GM19324 (cell line): ENCODE results near the gene HDHD5.

Experiments
- ATAC-seq: cut with Tn5 transposase; IDR thresholded peaks from one replicate; pipeline ENCODE4 v1.9.1; 2021; ENCODE audit warnings: mild to moderate bottlenecking, moderate library complexity; ENCODE audit not compliant: unreplicated experiment, low FRiP score

Gene HDHD5

DNA sequence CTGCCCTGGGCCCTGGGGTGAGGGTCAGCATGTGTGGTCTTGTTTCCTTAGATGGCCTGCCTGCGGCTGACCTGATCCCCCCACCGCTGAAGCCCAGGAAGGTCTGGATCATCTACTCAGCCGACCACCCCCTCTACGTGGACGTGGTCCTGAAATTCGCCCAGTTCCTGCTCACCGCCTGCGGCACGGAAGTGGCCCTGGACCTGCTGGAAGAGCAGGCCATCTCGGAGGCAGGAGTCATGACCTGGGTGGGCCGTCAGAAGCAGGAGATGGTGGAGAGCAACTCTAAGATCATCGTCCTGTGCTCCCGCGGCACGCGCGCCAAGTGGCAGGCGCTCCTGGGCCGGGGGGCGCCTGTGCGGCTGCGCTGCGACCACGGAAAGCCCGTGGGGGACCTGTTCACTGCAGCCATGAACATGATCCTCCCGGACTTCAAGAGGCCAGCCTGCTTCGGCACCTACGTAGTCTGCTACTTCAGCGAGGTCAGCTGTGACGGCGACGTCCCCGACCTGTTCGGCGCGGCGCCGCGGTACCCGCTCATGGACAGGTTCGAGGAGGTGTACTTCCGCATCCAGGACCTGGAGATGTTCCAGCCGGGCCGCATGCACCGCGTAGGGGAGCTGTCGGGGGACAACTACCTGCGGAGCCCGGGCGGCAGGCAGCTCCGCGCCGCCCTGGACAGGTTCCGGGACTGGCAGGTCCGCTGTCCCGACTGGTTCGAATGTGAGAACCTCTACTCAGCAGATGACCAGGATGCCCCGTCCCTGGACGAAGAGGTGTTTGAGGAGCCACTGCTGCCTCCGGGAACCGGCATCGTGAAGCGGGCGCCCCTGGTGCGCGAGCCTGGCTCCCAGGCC, 50.6 kb downstream of the HDHD5 start:
- no peak for ATAC-seq

GRCh38 chr22:17107547-17107810, 51.6 kb downstream of the HDHD5 start:
- ATAC-seq, result no peak

- ATAC-seq, result no peak
Observed at GRCh38 chr22:17106785-17107546, 52.1 kb downstream of the HDHD5 start.

- ATAC-seq, result no peak
Observed at GRCh38 chr22:17106161-17106784, 52.8 kb downstream of the HDHD5 start.

- ATAC-seq, result no peak
Observed at GRCh38 chr22:17105143-17106129, 53.6 kb downstream of the HDHD5 start.

DNA sequence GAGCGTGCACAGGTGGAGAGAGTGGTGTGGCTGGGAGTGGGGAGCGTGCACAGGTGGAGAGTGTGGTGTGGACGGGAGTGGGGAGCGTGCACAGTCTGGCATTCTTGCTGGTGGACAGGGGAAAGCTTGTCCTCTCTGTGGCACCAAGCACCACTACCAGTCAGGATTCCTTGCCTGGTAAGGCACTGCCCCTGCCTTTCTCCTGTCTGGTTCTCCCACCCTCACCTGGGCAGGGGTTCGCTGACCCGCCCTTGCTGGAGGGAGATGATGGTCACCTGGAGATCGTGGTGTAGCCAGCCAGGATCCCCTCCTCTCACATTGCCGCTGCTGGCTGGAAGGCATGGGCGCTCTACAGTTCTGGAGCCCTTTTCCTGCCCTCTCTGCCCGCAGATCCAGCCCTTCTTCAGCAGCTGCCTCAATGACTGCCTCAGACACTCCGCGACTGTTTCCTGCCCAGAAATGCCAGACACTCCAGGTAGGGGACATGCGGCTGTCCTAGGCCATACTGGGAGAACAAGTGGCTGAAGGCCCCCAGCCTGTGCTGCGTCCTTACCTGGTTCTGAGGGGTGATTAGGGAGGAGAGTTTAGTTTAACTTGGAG, 54.6 kb downstream of the HDHD5 start:
- ATAC-seq, result no peak

DNA sequence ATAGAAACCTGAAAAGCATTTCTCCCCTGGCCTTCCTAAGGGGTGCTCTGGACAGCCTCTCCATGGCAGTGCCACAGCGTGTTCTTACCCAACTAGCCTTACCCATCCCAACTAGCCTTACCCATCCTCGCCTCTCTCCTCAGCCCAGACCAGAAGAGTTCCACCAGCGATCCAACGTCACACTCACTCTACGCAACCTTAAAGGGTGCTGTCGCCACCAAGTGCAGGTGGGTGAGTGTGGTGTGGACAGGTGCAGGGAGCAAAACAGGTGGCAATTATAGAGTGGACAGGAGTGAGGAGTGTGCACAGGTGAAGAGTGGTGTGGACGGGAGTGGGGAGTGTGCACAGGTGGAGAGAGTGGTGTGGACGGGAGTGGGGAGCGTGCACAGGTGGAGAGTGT, 55.7 kb downstream of the HDHD5 start:
- ATAC-seq, result no peak

GRCh38 chr22:17102297-17102667, 56.8 kb downstream of the HDHD5 start:
- no peak for ATAC-seq

GRCh38 chr22:17101475-17102296, 57.4 kb downstream of the HDHD5 start:
- ATAC-seq, result no peak

GRCh38 chr22:17100621-17101020, 58.5 kb downstream of the HDHD5 start:
- no peak for ATAC-seq

- ATAC-seq, result no peak
Observed at GRCh38 chr22:17098379-17098819, 60.7 kb downstream of the HDHD5 start.

DNA sequence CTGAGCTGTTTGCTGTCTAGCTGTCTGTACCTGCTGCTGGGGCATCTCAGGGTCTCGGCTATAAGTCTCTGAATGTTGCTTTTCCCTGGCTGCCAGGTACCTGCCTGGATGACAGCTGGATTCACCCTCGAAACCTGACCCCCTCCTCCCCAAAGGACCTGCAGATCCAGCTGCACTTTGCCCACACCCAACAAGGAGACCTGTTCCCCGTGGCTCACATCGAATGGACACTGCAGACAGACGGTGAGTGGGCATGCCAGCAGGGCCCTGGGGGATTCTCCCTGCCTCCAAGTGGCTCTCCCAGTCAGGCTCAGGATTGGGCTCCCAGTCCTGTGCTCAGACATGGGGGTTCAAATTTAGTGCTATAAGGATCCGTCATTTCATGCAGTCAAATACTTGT, 61.4 kb downstream of the HDHD5 start:
- ATAC-seq, result no peak

GRCh38 chr22:17097062-17097461, 62.0 kb downstream of the HDHD5 start:
- no peak for ATAC-seq

DNA sequence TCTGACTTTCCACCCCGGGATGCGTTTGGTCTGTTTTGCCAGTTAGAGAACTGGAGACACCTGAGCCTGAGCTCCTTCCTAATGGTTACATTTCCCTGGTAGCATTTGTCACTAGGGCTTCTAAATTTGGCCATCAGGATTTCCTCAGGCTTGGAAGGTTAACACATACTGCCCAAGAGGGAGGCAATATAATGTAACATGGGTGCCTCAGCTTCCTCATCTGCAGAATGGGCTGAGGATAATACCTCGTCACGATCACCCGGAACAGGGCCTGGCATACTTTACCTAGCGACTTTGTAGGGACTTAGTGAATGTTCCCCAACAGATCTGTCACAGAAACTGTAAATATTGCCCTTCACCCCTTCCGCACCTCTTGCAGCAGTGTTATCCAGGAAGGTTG, 63.0 kb downstream of the HDHD5 start:
- no peak for ATAC-seq

GRCh38 chr22:17095538-17095937, 63.5 kb downstream of the HDHD5 start:
- ATAC-seq, result no peak

GRCh38 chr22:17093081-17093480, 66.0 kb downstream of the HDHD5 start:
- no peak for ATAC-seq

GRCh38 chr22:17091851-17092250, 67.2 kb downstream of the HDHD5 start:
- ATAC-seq, result no peak

DNA sequence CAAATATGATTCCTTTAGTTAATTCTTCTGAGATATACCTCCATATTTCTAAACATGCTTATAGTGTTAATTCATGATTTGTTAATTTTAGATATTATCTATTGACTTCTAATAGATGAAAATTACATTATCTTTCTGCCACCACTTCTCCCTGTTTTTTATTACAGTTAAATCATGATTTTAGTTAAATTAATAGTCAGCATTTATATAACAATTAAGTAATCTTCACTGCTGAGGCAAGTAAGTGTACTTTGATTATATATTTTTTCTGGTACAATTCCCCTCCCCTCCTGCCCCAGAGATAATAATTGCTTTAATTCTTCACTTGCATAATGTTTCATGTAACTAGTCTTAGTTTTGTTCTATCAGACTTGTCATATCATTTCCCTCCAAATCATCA, 68.5 kb downstream of the HDHD5 start:
- ATAC-seq, result no peak
